GM21717 (cell line): ENCODE results near the gene CPEB1.
A peak's percentile ranks its signal among the peaks of the same experiment; 100 is the strongest.

Source experiments
- ATAC-seq: cut with Tn5 transposase; IDR thresholded peaks from one replicate; pipeline ENCODE4 v1.9.1; 2021; ENCODE audit warnings: mild to moderate bottlenecking, moderate library complexity; ENCODE audit not compliant: unreplicated experiment

CPEB1 gene

GRCh38 chr15:82595766-82596165 lies 51.4 kb downstream of the CPEB1 start:
- no peak for ATAC-seq

DNA sequence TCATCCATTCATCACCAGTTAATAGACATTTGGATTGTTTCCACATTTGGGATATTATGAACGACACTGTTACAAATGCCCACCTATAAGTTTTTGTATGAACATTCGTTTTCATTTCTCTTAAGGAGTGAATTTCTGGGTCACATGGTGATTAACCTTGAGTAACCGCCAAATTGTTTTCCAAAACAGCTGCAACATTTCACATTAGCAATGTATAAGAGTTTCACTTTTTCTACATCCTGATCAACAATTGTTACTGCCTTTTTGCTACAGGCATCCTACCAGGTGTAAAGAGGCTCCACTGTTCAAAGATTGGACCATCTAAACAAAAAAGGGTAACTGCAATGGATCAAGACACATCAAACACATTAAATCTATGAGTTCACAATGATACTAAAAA lies 52.0 kb downstream of the CPEB1 start:
- ATAC-seq, result no peak

DNA sequence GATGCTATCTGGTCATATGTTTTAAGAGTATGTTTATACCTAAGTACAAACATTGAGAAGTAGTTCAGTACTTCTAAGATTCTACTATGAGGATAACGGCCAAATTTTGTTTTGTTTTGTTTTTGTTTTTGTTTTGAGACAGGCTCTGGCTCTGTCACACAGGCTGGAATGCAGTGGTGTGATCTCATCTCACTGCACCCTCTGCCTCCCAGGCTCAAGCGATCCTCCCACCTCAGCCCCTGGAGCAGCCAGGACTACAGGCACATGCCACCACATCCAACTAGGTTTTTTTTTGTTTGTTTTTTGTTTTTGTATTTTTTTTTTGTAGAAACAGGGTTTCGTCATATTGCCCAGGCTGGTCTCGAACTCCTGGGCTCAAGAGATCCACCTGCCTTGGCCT lies 59.4 kb downstream of the CPEB1 start:
- ATAC-seq, result no peak

DNA sequence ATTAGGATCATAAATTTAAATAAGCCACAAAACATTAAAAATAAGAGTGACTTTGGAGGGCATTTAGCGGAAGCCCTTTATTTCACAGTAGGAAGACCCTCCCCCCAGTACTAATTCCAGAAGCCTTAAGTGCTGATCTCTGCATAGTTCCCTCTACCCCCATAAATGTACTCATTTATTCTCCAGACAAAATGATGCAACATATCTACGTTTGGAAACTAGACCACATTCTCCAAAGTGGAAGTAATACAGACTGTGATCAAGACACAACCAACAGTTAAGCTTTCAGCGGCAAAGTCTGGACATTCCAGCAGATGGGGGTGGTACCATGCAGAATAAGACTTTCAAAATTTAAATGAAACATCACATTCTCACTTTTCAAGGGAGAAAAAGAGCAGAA lies 62.1 kb downstream of the CPEB1 start:
- no peak for ATAC-seq

GRCh38 chr15:82580713-82581112 lies 66.5 kb downstream of the CPEB1 start:
- ATAC-seq, result no peak

DNA sequence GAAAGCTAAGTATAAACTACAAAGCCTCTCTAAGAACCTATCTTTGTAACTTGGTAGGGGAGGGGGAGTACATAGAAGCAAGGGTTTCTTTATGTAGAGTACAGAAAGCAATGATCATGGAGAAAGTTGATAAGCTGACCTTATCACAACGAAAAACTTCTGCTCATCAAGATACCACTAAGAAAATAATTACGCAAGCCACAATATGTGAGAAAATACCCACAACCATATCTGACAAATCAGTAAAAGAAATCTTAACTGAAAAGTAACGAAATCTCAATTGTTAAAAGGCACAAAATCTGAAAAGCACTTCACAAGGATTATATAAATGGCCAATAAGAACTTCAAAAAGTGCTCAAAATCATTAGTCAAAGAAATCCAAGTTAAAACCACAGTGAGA lies 71.8 kb downstream of the CPEB1 start:
- no peak for ATAC-seq

DNA sequence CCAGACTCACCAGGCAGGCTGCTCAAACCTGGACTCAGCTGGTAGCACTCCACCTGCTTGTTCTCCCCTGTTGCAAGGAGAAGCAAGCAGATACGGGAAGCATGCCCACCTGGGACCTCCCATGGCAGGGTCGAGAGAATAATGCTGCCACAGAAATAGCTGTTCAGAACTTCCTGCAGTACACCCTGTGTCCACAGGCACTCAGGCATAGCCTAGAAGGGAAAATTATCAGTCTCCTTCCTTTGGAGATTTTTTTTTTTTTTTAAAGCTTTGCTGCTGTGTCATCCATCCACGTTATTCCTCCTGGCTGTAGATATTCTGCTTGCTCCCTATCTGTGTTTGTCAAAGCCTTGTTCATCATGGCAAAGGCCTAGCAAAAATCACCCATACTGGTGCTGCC lies 74.2 kb downstream of the CPEB1 start:
- no peak for ATAC-seq

DNA sequence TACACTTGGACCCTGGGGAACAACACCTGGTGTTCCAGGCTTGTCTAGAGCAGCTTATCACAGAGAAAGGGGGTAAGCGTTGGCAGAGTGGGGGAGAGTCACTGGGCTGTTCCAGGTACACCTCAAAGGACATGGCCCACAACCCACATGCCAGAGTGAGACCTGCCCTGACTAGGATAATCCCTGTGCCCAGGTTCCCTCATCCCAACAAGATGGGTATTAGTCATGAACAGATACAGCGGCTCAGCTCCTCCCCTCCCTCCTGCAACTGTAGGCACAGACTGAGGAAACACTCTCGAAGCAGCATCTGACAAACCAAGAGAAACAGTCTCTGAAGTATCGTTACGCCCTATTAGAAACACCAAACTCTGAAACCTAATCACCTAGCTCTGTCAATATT lies 74.9 kb downstream of the CPEB1 start:
- ATAC-seq, result no peak

DNA sequence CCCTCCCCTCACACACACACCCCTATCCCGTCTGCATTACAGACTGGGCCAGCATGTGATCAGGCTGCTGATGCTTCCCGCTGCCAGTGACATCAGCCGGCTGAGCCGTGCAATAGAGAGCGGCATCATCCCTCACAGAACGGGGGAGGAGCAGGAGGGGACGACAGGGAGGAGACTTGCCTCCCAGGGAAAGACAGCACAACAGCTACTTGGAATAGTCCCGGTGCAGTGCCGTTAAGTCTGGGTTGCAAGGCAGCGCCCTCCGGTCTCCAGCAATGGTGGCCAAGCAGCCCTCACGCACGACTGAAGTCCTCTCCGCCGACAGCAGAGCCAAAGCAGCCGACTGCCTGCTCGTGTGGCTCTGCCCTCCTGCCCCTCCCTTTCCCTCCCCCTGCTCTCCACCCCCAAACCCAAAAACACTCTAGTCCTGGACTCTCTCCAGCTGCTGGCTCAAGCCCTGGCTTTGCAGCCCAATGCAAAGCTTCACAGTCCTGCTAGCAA lies 75.4 kb downstream of the CPEB1 start:
- ATAC-seq, result no peak

- no peak for ATAC-seq
These were observed 76.2 kb downstream of the CPEB1 start for GRCh38 chr15:82570721-82571508.

DNA sequence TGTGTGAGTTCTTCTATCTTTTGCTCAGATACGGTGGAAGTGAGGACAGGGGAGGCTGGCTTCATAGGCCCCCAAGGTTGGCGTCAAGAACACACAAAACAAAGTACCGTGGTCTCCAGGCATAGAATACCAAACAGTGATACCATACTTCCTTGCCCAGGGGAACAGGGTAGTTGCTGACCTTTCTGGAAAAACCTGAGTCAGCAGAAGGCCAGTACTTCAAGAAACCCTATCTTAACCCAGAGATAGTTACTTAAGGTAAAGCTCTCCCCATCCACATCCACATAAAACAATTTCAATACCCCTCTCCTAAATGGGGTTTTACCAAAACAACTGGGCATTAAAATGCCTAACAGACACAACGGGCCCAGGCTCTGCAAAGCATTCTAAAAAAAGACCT lies 77.3 kb downstream of the CPEB1 start:
- ATAC-seq, result no peak

DNA sequence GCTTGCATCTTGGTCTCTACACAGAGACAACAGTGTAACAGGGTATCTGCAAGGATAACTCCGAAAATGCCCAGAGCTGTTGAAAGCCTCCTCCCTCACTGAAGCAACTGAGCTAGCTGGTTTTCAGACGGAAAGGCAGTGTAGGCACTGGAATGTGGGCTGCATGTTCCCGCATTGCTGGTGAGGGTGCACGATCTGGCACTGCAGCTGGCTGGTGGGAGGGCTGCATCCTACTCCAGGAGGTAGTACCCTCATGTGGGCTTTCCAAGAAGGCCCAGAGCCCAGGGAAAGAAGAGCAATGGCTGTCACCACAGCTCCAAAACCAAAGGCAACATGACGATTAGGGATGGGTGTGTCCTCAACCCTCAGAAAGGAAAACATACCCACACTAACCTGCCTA lies 78.2 kb downstream of the CPEB1 start:
- ATAC-seq, result no peak

DNA sequence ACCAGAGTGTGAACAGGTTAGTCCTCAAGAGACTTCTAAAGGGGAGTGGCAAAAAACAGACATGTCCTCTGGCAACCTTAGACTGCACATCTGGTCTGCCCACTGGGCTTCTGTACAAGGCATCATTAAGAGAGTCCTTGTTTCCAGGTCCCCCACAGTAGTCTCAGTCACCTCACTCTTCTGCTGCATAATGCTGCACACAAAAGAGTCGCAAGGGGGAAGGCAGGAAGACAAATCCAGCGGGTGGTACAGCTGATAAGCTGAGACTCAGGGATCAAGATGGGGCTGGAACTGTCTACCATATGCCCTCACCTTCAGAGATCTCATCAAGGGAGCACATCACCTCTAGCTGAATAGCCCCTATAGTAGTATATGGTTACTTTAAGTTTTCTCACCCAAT lies 79.5 kb downstream of the CPEB1 start:
- no peak for ATAC-seq

DNA sequence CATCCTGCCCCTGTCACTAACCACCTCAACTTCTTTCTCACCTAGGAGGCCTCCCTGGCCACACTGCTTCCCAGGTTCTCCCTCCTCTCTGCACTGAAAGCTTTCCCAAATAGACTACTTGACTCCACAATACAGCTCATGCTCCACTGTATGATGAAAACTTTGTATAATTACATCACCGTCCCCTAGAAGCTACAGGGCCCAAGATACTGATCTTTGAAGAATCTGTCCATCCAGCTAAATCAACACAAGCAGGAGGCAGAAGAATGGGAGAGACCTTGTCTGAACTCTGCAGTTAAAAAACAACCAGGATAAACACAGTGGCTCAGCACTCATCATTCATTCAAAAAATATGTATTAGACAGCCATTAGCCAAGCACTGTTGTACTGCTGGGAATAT lies 80.5 kb downstream of the CPEB1 start:
- ATAC-seq, result no peak

GRCh38 chr15:82558502-82558901 lies 88.7 kb downstream of the CPEB1 start:
- no peak for ATAC-seq

DNA sequence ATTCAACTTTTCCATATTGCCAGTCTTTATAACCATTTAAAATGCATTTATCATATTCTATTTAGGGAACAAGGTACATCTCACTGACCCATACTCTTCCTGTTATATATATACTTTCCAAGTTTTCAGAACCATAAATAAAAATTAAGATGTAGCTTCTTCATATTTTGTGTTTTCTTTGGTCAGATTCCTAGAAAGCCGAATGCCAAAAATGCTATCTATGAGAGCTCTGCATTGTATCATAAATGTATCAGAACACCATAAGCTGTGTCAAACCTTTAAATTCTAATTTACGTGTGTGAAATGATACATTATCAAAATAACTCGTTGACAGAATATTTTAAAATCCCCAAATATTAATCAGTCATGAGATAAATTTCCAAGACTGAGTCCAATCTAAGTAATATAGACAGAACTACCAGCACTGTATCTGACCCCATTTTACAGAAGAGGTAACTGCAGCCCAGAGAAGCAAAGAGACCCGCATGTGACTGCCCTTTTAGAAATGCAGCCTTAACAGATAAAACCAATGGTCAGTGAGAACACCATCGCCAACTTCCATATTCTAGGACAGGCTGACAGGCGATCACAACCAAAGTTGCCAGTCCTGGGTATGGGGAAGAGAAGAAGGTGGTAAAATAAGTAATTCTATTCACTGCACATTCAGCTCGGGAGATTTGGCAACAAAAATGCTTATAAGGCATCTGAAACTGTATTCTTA lies 90.7 kb downstream of the CPEB1 start:
- no peak for ATAC-seq

DNA sequence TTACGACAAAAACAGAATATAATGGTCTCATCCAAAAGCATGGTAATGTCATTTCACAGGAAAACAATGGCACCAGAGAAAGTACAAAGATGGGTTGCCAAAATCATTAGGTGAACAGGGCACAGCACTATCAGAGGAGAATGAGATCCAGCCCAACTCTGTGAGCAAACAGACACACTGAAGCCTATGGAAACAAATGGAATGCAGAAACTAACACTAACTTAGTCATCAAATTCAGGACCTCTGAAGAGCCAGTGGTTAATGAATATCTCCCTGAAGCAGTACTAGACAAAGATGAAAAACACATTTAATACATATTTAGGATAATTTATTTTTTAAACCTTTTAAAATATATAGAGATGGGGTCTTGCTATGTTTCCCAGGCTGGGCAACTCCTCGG lies 92.3 kb downstream of the CPEB1 start:
- no peak for ATAC-seq

DNA sequence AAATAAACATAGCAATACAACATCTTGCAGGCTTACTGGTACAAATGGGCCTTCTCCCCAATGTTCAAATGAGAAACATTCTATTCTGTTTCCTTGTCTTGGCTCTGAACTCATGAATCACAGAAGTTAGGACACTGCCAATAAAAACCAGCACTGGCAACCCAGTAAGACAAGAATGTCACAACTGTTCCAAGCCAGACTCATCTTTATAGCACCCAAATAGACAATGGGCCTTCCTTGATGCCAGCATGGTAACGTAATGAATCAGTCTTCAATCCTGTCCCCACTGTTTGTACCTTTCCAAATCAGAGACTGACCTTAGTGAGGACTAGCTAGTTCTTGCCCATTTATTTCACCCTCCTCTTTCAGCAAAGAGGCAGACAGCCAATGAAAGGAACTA lies 92.8 kb downstream of the CPEB1 start:
- no peak for ATAC-seq

- no peak for ATAC-seq
These were observed 93.3 kb downstream of the CPEB1 start for GRCh38 chr15:82553846-82554245.

DNA sequence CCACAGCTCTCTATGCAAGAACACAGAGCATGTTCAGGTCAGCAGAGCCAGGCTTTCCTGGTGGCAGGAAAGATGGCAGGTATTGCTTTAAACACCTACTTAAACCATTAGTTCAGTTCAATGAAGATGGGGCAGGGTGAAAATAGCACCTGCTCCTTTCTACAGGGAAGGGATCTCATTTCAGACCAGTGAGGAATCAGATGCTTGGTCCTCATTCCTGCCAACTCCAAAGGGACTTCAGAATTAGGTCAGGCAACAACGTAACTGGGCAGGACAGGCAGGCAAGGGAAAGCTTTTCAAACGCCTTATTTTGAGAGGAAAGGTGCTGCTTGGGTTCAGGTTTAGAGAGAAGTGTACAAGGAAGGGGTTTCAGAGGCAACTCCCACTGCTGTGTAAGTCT lies 94.3 kb downstream of the CPEB1 start:
- ATAC-seq, result no peak

DNA sequence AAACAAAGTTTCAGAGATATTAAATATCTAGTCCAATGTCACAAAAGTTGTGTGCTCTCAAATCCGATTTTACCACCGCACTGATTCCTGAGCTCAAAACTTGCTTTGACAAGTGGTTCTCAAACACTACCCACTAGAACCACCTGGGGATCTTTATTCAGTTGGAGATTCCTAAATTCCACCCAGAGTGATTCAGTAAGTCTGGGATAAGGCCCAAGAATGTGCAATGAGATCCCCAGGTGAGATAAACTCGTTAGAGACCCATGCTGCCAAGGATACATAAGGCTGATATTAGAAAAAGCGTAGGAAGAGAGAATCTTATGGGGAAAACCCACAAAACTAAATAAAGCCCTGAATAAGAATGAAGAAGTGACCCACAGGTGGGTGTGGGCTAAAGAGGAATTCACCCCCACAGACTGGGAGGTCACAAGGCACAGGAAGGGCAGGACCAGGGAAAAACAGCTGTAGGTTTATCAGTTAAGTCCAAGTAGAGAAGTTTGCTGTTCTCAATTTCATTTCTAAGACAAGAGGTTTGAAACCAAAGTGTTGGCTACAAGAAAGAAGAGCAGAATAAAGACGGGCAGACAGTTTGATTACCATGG lies 95.4 kb downstream of the CPEB1 start:
- ATAC-seq, result peak; percentile 55

DNA sequence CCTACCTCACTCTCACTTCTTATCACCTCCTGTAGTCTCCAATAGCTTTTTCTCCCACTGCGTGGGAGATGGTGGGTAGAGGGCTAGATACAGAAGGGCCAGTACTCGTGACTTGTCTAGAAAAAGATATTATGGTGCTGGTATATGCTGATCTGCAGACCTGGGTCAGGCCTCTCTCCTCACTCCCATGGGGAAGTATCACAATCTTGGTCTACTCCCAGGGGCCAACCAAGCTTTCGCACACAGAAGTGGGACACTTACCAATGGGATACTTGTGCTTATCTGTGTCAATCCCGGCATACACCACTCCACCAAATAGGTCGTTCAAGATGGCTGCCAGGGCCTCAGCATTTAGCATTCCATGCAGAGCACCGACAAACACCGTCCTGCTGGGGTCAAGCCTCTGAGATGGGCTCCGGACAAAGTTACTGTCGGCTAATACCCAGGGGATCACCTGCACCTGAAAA lies 97.9 kb downstream of the CPEB1 start:
- no peak for ATAC-seq
